SKM-1 (cell line): ENCODE data around the gene NT5DC3.

ENCODE experiments used
- DNase-seq: peaks from one replicate; lab custom pipeline; 2025; ENCODE audit not compliant: unreplicated experiment; lab: John Stamatoyannopoulos, UW

The NT5DC3 gene

DNA sequence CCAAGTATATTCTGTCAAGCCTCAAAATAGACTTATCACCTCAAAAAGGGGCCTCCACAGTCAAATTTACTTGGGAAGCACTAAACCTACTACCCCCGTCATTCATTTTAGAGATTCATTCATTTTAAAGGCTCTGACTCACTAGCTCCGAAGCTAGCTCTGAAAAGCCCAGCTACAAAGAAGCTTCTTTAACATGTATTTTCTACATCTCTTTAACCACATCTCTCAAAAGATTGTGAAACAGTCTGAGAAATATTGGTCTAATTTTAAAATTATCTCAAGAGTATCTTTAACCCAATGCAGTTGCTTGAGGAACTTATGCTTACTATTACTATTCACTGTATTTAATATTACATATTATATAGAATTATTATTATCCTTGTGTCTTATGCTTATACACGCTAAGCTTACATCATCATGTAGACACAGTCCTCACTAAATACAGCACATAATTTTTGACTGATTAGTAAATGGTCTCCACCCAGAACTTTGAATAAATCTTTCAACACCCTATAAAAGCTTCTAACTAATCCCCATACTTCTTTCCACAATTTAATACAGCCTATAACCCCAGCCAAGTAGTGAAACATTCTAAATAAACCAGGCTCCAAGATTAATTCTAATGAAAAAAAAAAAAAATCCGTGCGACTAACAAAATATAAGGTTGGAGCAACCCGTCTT is 7.8 kb downstream of the NT5DC3 start:
- DNase-seq, result no peak

DNA sequence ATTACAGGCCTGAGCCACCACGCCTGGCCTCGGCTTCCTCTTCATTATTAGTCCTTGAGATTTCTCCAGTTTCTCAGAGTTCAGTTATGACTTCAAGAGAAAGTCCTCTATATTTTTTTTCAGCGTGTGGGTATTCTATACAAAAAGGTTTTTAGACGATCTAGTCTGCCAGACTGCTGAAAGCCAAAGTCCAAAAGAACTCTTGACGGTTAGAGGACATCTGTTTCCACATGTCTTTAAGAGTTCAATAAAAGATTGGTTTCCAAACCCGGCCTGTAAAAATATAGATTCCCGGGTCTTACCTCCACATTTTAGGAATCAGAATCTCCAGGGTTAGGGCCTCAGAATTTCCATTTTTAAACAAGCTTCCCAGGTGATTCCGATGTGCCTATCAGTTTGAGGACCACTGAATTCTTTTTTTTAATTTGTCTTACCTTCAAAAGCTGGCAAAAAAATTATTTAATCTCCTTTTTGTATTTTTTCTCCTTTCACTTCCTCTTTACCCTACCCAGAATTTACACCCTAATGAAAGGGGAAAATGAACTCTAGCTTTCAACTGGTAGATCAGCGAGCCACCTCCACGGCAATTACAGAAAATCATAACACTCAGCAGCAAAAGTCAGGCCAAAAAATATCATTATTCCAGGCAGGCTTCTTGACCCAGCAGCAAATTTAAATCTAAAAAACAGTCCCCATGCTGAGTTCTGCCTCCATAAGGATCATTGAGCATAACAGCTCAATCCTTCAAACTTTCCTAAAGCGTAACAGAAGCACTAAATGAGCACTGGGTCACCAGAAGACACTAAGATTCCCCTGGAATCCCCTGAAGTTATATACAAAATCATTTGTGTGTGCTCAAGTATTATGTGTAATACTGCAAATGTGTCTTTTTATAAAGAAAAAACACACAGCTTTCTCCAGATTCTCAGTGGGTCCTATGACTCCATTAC is 8.7 kb downstream of the NT5DC3 start:
- DNase-seq, result no peak

- DNase-seq, result no peak
These were observed 10.2 kb downstream of the NT5DC3 start for GRCh38 chr12:103830730-103831320.

DNA sequence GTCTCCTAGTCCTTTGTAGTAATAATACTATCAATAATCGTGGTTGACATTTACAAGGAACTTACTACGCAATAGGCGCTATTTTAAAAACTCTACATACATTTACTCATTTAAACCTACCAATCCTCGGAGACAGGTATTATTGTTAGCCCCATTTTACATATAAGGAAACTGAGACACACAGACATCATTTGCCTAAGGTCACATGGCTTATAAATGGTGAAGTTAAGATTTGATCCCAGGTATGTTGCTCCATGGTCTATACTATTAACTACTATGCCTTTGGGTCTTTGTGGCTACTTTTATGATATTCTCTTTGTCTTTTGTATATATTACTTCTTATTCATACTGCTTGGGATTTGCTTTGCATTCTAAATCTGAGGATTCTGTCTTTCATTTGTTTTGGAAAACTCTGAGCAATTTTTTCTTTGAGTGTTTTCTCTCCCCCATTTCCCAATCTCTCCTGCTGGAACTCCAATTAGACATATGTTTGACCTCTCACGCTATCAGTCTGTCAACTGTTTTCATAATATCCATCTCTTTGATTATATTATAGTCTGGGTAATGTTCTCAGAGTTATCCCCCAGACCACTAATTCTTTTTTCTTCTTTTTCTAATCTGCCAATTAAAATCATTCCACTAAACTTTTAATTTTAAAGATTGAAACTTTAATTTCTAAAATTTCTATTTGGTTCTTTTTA is 10.9 kb downstream of the NT5DC3 start:
- no peak for DNase-seq

DNA sequence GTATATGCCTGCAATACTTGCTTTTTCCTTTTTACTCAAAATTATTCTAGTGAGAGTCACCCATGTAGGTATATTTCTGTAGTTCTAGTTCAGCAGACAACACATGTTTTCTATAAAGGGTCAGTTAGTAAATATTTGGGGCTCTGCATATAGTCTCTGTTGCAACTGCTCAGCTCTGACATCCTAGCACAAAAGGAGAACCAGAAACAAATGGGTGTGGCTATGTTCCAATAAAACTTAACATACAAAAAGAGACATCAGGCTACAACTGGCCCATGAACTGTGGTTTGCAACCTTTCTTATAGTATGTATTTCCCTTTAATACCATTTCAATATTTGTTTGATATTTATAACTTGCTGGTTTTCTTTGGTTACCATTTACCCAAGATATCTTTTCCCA is 11.9 kb downstream of the NT5DC3 start:
- DNase-seq, result no peak

DNA sequence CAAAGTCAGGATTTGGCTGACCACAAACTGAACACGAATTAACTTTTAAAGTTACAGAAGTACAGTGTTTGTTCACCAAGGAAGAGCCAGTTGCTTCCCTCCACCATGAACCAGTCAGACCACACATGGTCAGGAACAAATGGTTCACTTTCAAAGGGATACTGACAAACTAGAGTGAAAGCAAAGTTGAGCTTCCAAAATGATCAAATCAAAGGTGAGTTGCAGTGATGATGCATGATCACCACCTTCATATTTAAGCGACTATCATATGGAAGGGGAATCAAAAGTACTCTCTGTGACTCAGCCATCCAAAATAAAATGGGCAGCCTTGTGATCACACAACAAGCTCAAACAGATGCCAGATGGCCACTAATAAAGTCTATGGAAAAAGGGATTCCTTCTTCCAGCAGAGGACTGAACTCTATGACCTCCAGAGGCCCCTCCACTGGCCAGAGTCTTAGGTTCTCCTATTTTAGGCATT is 13.1 kb downstream of the NT5DC3 start:
- no peak for DNase-seq

DNA sequence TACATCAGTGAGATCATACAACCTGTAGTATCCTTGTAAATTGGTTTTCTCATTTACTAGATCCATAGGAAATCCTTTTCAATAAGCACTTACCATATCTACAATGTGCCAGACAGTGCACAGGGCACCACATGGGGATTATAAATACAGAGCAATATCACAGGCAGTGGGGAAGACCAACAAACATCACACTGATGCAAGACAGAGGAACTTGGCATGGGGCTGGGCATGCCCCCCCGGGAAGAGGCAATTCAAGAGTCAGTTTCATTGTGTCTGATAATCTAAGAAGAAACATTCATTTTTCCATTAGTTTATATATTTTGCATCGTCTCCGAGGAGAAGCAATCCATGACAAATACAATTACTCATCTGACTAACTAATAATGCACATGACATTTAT is 16.2 kb downstream of the NT5DC3 start:
- no peak for DNase-seq

- no peak for DNase-seq
These were observed 16.7 kb downstream of the NT5DC3 start for GRCh38 chr12:103824290-103824689.

GRCh38 chr12:103823871-103824270 is 17.2 kb downstream of the NT5DC3 start:
- DNase-seq, result no peak

DNA sequence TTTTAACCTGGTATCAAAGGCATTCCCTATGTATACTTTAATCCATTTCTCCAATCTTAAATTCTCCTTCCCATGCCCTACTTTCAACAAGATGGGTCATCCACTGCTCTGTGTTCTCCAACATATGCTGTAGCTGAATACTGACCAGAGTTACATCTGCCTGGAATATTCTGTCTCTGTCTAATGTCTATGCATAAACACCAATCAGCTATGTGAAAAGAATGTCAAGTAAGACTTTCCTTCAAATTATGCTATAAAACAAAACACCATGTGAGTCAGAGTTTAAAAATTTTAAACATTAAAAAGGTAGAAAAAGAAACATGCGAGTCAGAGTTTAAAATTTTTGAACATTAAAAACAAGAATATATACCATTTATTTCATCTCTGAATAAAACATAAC is 19.3 kb downstream of the NT5DC3 start:
- no peak for DNase-seq

- DNase-seq, result no peak
These were observed 20.0 kb downstream of the NT5DC3 start for GRCh38 chr12:103820881-103821489.

- no peak for DNase-seq
These were observed 20.7 kb downstream of the NT5DC3 start for GRCh38 chr12:103820361-103820760.

GRCh38 chr12:103819892-103820291 is 21.1 kb downstream of the NT5DC3 start:
- no peak for DNase-seq

DNA sequence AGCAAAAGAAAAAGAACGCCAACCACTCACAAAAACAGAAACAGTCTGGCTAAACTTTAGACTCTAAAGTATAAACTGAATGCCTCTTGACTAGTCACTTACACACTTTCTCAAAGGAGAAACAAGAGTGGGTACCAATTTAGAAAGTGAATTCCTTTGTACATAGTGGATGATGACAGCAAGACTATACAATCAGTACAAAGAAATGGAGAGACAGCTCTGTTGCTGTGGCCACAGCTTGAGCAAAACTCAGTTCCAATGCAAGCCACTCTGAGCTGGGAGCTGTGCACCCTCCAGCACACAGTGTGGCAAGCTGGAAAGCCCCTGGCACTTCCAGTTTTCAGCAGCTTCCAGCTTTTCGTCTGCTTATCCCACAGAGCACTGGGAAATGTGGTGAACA is 21.7 kb downstream of the NT5DC3 start:
- DNase-seq, result no peak

- no peak for DNase-seq
These were observed 23.2 kb downstream of the NT5DC3 start for GRCh38 chr12:103817791-103818190.

DNA sequence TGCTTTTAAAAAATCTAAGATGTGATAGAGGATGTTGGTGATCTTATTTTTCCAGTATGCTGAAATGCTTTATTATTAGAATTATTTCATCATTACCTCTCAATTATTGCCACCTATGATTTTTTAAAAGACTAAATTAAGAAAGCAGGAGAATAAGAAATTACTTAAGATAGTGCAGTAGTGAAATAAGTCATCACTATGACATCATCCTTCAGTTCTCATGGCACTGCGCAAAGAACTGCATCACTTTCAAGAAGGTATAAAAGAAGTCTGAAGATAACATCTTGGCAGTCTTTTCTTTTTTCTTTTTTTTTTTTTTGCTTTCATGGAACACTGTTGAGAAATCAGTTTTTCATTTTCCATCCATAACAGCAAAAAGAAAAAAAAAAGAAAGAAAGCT is 24.4 kb downstream of the NT5DC3 start:
- no peak for DNase-seq

DNA sequence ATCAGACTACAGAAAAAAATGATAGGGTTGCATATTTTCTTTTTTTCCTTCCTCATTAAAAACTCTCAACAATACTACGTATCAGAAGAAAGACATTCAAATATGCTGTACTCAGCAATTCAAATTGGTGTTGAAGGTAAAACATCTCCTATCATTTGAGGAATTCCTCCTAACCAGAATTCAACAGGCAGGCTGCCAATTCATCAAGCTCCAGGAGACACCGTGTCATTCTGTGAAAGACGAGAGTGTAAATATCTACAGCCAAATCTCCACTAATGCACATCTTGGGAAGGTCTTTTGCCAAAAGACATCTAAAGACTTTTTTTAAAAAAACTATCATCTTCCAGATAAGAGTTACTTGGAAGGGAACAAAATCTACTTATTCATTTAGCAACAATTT is 26.6 kb downstream of the NT5DC3 start:
- no peak for DNase-seq

- no peak for DNase-seq
These were observed 27.1 kb downstream of the NT5DC3 start for GRCh38 chr12:103813949-103814348.

GRCh38 chr12:103813426-103813825 is 27.6 kb downstream of the NT5DC3 start:
- DNase-seq, result no peak

GRCh38 chr12:103812789-103813188 is 28.2 kb downstream of the NT5DC3 start:
- no peak for DNase-seq

GRCh38 chr12:103811791-103812190 is 29.2 kb downstream of the NT5DC3 start:
- no peak for DNase-seq
